Measurements from ENCODE around the gene LRRC72.

DNA sequence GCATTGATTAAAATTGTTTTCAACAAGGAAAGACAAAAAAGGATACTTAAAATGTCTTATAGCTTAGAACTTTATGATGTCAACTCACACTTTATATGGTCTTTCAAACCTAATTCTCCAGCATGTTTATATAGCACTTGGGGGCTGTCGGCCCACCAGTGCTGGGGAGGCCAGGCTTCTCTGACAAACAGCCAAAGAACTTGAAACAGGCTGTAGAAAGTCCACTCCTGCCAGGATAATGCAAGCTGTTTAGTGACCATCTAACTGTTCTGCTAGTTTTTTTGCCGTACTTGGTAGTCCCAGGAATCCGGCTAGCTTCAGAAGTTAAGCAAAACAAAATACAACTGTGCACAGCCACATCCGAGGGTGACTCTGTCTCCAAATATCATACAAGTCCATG, 47.5 kb upstream of the LRRC72 start:
- TF ChIP-seq POLR2A (IDR thresholded peaks at IDR 0.05) (no peak), CTCF (IDR thresholded peaks at IDR 0.05) (no peak)

All from prostate gland (tissue), 2 donors.